Measurements from ENCODE around the gene PCBP3. TPM values are rescaled to one million over a fixed set of nuclear protein-coding genes. Genes with fewer than 3 reads are reported as not detected.

PCBP3 gene
- total RNA-seq = 1 to 10 TPM in 1 of 6 experiments, under 1 TPM in 5; 0.37 to 1.5 (median 0.69) TPM
- long read RNA-seq = 0 reads

DNA sequence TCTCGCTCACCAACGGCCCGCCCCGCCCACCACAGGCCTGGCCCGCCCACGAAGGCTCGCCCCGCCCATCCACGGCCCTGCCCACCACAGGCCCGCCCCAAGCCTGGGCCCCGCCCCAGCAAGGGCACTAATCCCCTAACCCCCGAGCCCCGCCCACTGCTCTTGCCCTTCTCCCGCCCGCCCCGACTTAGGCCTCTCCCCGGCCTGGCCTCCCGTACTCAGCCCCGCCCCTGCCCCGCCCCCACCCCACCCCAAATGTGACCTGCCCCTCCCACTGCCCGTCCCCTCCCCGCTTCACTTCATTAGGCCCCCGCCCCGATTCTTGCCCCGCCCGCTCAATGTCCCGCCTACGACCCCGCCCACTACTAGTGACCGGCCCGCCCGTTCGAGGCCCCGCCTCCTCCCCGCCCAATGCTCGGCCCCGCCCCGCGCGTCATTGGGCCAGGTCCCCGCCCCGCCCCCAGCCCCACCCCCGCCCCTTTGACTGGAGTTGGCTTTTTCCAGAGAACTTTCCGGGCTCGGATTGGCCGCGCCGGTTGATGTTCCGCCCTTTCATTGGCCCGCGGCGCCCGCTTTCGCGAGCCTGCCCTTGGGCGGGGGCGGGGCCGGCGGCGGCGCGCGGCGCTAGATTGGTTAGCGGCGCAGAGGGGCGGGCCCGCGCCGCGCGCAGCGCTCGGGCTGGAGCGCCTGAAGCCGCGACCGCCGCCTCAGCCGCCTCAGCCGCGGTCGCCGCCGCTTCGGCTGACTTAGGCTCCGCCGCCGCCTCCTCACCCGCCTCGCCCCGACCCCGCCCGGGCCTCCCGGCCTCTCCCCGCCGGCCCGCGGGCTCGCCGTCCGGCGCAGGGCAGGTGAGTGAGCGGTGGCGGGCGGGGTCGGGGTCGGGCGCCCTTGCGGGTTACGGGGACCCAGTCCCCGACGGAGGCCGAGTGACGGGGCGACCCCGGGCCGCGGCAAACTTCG is at the start of gene PCBP3:
Gene PCBP3 (plus strand): TSS at position 705 of the 960 bp plus-strand sequence. CDS start 206,361 bp downstream, outside the sequence.
- 4% methylated on average over 23 of the region's 120 CpGs for WGBS (ENCODE audit: insufficient coverage, low coverage, low lambda C conversion rate, missing lambda C conversion rate)
- intact Hi-C loops (cut with DNase I) = no loop called here
- TF ChIP-seq POLR2A (IDR thresholded peaks at IDR 0.05) = peak; percentile 54
- TF ChIP-seq, protein P1, sequence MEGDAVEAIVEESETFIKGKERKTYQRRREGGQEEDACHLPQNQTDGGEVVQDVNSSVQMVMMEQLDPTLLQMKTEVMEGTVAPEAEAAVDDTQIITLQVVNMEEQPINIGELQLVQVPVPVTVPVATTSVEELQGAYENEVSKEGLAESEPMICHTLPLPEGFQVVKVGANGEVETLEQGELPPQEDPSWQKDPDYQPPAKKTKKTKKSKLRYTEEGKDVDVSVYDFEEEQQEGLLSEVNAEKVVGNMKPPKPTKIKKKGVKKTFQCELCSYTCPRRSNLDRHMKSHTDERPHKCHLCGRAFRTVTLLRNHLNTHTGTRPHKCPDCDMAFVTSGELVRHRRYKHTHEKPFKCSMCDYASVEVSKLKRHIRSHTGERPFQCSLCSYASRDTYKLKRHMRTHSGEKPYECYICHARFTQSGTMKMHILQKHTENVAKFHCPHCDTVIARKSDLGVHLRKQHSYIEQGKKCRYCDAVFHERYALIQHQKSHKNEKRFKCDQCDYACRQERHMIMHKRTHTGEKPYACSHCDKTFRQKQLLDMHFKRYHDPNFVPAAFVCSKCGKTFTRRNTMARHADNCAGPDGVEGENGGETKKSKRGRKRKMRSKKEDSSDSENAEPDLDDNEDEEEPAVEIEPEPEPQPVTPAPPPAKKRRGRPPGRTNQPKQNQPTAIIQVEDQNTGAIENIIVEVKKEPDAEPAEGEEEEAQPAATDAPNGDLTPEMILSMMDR (IDR thresholded peaks at IDR 0.05) = no peak
- Histone ChIP-seq H3K27me3 (no peaks in the 10 kb centered on the region), H3K36me3 (no peaks in the 10 kb centered on the region), H3K4me3 (peak within 1 kb of the TSS in 1 of 3 donors; percentile 40), H3K4me1 (no peaks in the 10 kb centered on the region), H3K9me3 (no peaks in the 10 kb centered on the region), H3K27ac (peak within 1 kb of the TSS in 1 of 3 donors; percentile 13)
- ATAC-seq (peak; percentile 83 to 89 (median 86)), DNase-seq (peak; percentile 88 to 95 (median 95))

DNA sequence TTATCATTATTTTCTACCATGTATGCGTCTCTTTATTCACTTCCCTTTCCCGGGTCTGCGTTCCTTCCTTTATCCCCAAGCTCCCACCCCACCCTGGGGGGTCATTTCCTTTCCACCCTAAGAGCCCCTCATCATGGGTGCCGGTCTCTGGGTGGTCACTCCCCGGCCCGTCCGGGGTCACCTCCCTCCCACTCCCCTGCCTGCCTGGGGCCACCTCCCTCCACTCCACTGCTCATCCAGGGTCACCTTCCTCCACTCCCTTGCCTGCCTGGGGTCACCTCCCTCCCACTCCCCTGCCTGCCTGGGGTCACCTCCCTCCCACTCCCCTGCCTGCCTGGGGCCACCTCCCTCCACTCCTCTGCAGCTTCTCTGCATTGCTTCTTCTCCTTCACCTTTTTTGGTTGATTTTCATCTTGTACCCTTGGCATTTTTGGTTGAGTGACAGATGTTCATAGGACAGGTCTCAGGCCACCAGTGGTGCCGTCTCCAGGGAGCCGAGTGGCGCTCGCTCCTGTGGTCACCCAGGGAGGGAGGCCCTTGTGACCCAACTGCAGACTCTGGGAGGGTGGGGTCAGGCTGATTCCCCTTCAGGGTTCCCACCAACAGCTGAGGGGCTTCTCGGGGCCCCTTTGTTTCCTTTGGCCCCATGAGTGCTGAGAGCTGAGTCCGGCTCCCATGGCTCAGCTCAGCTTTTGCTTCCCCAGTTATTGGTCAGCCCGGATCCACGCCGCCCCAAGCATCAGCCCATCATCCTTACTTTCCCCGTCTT is 48.6 kb upstream of the PCBP3 start:
- Histone ChIP-seq H3K27me3 (no peaks in the 10 kb centered on the region), H3K4me1 (peaks cover 0 to under 1% (median 0%) of the 10 kb centered on the region in 4 donors), H3K4me3 (no peak overlapping the region), H3K36me3 (no peaks in the 10 kb centered on the region), H3K27ac (no peak overlapping the region), H3K9me3 (no peaks in the 10 kb centered on the region)
- 58% methylated on average over 10 of the region's 17 CpGs for WGBS (ENCODE audit: insufficient coverage, low coverage, low lambda C conversion rate, missing lambda C conversion rate)
- DNase-seq = peak in 1 of 3 donors; percentile 44
- no peak for ATAC-seq
- intact Hi-C loops (cut with DNase I) = loop anchor here (5.0 kb wide), 1 partner anchor 38 kb away; no protein-coding TSS in a partner anchor
- TF ChIP-seq, protein P1 (IDR thresholded peaks at IDR 0.05) = no peak
- TF ChIP-seq POLR2A (IDR thresholded peaks at IDR 0.05) = no peak

DNA sequence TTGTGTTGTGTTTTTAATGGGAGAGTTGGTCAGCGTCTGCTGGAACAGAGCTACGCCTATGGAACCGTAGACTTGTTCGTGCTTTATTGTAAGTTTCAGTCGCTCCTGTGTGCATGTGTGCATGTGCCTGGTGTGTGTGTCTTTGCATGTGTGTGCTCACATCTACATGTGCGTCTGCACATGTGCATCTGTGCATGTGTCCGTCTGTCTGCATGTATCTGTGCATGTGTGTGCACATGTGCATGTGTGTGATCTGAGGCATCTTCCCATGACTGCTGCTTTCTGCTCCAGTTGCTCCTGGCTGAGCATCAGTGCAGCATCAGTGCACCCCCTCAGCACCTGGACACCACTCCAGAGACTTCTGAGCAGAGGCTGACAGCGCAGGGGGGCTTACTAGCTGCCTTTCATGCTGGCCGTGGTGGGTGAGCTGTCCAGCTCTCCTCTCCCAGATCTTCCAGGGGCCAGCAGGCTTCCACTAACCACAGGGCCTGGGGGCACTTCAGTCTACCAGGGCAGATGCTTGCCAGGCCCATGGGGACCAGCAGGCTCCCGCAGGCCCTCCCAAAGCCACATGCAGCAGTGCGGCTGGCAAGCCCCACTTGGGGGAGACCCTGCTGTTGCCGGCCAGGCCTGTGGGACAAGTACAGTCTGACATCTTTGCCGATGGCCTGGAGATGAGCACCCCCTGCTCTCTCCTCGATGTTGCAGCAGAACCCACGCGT is 47.8 kb upstream of the PCBP3 start:
- WGBS (ENCODE audit: insufficient coverage, low coverage, low lambda C conversion rate, missing lambda C conversion rate) = 60% methylated on average over 1 of the region's 16 CpGs
- Histone ChIP-seq H3K36me3 (no peaks in the 10 kb centered on the region), H3K9me3 (no peaks in the 10 kb centered on the region), H3K27me3 (no peaks in the 10 kb centered on the region), H3K27ac (no peak overlapping the region), H3K4me1 (no peaks in the 10 kb centered on the region), H3K4me3 (no peak overlapping the region)
- ATAC-seq = no peak
- intact Hi-C loops (cut with DNase I) = loop anchor here (5.0 kb wide), 1 partner anchor 38 kb away; no protein-coding TSS in a partner anchor
- DNase-seq = peak in 1 of 3 donors; percentile 51
- TF ChIP-seq POLR2A (IDR thresholded peaks at IDR 0.05) = no peak
- TF ChIP-seq, protein P1 (IDR thresholded peaks at IDR 0.05) = no peak

All from right lobe of liver (tissue), 6 donors.